Islet of Langerhans (tissue), 1 donor: Measurements from ENCODE around the gene ZBTB42.

Experiments used
- FAIRE-seq: peaks from one replicate; lab custom pipeline; 2011; peaks lifted over from hg19 to GRCh38; lab: Jason Lieb, UNC

ZBTB42 gene

GRCh38 chr14:104843442-104844305, 42.8 kb downstream of the ZBTB42 start:
- FAIRE-seq: no peak

DNA sequence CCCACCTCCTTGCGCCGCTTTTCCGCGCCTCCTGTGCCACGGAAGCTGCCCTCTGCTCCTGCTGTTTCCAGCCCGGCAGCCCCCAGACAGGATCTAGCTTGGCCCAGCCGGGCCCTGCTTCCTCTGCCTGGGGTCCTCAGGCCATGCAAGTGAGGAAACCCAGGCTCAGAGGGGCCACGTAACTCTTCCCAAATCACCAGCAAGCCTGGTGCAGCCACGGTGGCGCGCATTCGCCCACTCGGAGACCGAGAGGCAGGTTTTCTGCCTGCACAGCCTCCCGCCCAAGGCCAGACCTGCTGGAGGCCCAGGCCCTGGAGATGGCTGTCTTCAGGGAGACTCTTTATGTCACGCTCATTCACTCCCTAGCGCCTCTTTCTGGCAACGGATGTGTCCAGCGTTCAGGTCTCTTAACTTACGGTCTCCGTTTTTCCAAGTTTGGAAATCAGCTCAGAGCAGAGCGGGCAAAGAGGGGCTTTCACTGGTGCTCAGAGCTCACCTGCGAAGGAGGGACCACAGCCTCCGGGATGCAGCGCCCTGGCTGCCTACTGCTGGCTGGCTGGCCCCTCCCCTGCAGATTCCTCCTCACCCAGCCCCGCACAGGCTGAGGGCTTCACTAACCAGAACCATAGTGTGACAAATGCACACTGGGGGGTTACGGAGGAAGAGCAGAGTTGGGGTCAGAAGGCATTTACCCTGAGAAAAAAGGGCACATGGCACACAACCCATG, 43.6 kb downstream of the ZBTB42 start:
- no peak for FAIRE-seq

DNA sequence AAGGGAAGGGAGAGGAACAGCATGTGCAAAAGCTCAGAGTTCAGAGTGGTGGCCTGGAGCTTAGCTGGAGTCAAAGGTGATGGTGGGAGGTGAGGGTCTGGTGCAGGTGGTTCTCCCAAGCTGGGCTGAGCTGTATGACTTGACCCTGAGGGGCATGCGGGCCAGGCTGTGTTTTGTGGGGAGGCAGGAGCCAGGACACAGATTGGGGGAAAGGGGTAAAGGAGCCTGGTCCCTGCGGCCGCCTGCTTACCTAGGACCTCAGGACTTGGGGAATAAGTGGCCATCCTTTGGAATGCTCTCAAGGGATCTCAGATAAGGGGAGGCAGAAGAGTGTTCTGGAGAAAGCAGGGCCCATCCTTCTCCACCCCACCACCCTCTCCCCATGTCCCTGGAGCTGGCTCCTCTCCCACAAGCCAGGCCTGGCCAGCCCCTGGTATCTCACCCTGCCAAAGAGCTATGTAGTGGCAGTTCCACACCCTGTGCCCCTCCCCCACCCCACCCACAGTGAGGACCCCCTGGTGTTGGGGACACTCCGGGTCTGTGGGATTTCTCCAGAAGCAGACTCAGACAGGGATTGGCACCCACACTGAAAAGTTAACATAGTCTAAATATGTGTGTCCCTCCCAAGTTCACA, 44.2 kb downstream of the ZBTB42 start:
- FAIRE-seq: no peak

DNA sequence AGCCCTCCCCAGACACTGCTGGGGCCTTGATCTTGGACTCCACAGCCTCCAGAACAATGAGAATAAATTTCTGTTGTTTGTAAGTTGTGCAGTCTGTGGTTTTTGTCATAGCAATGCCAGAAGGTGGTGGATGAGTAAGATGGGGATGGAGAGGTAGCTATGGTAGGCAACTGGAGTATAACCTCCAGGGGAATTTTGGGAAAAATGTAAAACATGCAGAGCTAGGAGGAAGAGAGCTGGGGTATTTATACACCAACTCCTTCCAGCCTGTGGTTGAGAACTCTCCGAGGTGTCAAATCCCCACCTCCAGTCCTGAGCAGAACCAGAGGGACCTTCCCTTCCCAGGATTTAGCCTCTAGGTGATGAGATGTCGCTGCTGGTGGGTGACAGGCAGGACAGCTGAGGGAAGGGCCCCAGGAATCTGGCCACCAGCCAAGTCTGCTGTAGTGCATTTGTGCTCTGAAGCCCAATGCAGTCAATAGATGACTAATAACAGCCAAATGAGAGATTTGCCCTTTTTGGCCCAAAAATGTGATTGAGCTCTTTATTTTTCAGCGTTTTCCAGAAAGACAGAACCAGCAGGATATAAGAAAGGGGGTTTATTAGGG, 45.0 kb downstream of the ZBTB42 start:
- FAIRE-seq: no peak

DNA sequence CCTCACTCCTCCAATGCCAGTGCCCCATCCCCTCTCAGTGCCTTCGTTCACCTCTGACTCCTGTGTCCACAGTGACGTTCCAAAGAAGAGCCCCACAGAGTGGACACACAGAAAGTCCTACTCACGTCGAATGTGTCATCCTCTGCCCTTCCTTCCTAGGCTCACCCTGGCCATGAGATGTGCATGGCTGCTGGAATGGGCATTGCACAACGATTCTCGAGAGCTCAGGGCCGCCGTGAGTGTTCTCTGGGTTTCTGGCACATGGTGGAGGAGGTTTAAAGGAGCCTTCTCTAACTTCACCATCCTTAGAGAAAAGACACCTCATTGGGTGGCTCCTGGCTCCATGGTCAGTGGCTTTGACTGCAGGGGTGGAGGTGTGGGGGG, 51.4 kb downstream of the ZBTB42 start:
- FAIRE-seq: no peak
